ENCODE measurements around the gene SPATA9. TPM values are rescaled to one million over a fixed set of nuclear protein-coding genes. Genes with fewer than 3 reads are reported as not detected.
"Not testable (repeated sequence)": the region's sequence is repeated elsewhere in the genome, so short reads cannot be mapped to it uniquely, and the experiment has no call there.

SPATA9 gene
- polyA plus RNA-seq, 1 of the 3 experiments (the other 2 are of a cell fraction) = 0.07 TPM

DNA sequence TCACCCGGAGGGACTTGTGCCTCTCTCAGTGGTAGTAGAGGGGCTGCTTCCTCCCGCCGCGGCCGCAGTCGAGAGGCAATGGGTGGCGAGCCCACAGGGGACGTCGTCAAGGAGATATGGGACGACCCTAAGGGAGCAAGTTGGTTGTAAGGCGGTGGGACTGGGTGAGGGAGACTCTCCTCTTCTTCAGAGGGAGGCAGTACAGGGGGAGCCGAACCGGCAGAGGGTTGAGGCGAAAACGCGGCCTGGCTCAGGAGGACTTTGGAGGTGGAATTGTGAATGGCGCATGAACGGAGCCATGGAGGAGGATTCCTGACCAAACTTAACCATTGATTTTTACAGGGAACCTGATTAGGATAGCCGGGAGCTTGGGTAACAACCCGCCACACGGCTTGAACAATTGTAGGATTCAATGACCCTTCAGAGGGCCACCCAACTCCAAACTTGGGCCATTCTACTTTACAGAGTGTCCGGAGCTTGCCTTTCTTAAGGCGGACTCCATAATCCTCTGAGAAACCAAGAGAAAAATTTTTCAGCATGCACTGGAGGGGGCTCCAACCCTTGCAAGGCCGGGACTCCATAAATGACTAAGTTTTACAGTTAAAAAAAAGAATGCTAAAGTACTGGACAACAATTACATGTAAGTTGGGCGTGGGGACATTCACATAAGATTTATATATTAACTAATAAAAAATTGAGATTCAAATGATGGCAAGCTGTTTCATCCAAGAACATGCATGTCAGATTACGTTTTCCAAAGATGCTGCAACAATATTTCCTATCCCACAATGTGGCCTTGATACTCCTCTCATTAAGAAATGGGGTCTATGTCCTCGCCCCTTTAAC lies 28.9 kb upstream of the SPATA9 start:
- CTCF ChIA-PET = interaction anchor here (1.1 kb wide), 1 partner anchor 24 kb away, joined by 3 read pairs; no protein-coding TSS in a partner anchor
- H3F3A ChIP-seq (replicated peaks; ENCODE audit: insufficient read depth) = peaks cover 19% of the 10 kb centered on the region
- H3K9me3 ChIP-seq = no peaks in the 10 kb centered on the region
- no peak for DNase-seq
- TF ChIP-seq GATA2 (CRISPR knock-in tag; IDR thresholded peaks at IDR 0.05) (no peak), NRF1 (IDR thresholded peaks at IDR 0.05; ENCODE audit: low read depth, low read length) (no peak), YY1 (IDR thresholded peaks at IDR 0.05; ENCODE audit: low read depth) (no peak), MXI1 (IDR thresholded peaks at IDR 0.05; ENCODE audit: low read depth, low read length) (no peak), RCOR1 (IDR thresholded peaks at IDR 0.05; ENCODE audit: low read length) (no peak), EP300 (IDR thresholded peaks at IDR 0.05; ENCODE audit: borderline replicate concordance in 1 of 2, low read depth in 1 of 2, low read length in 1 of 2) (no peak), NFIC (IDR thresholded peaks at IDR 0.05; ENCODE audit: borderline replicate concordance) (no peak), RXRA (IDR thresholded peaks at IDR 0.05; ENCODE audit: borderline replicate concordance, low read depth) (no peak), MEF2A (IDR thresholded peaks at IDR 0.05; ENCODE audit: borderline replicate concordance, low read depth) (no peak), RFX5 (IDR thresholded peaks at IDR 0.05; ENCODE audit: low read length) (no peak)
- TF ChIP-seq, protein P1, sequence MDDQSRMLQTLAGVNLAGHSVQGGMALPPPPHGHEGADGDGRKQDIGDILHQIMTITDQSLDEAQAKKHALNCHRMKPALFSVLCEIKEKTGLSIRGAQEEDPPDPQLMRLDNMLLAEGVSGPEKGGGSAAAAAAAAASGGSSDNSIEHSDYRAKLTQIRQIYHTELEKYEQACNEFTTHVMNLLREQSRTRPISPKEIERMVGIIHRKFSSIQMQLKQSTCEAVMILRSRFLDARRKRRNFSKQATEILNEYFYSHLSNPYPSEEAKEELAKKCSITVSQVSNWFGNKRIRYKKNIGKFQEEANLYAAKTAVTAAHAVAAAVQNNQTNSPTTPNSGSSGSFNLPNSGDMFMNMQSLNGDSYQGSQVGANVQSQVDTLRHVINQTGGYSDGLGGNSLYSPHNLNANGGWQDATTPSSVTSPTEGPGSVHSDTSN (IDR thresholded peaks at IDR 0.05) = no peak
- TF ChIP-seq, protein P2, sequence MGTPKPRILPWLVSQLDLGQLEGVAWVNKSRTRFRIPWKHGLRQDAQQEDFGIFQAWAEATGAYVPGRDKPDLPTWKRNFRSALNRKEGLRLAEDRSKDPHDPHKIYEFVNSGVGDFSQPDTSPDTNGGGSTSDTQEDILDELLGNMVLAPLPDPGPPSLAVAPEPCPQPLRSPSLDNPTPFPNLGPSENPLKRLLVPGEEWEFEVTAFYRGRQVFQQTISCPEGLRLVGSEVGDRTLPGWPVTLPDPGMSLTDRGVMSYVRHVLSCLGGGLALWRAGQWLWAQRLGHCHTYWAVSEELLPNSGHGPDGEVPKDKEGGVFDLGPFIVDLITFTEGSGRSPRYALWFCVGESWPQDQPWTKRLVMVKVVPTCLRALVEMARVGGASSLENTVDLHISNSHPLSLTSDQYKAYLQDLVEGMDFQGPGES (IDR thresholded peaks at IDR 0.05; ENCODE audit: low read depth, low read length) = no peak
- TF ChIP-seq, protein P3, sequence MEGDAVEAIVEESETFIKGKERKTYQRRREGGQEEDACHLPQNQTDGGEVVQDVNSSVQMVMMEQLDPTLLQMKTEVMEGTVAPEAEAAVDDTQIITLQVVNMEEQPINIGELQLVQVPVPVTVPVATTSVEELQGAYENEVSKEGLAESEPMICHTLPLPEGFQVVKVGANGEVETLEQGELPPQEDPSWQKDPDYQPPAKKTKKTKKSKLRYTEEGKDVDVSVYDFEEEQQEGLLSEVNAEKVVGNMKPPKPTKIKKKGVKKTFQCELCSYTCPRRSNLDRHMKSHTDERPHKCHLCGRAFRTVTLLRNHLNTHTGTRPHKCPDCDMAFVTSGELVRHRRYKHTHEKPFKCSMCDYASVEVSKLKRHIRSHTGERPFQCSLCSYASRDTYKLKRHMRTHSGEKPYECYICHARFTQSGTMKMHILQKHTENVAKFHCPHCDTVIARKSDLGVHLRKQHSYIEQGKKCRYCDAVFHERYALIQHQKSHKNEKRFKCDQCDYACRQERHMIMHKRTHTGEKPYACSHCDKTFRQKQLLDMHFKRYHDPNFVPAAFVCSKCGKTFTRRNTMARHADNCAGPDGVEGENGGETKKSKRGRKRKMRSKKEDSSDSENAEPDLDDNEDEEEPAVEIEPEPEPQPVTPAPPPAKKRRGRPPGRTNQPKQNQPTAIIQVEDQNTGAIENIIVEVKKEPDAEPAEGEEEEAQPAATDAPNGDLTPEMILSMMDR (IDR thresholded peaks at IDR 0.05) = no peak
- TF ChIP-seq, protein P4, sequence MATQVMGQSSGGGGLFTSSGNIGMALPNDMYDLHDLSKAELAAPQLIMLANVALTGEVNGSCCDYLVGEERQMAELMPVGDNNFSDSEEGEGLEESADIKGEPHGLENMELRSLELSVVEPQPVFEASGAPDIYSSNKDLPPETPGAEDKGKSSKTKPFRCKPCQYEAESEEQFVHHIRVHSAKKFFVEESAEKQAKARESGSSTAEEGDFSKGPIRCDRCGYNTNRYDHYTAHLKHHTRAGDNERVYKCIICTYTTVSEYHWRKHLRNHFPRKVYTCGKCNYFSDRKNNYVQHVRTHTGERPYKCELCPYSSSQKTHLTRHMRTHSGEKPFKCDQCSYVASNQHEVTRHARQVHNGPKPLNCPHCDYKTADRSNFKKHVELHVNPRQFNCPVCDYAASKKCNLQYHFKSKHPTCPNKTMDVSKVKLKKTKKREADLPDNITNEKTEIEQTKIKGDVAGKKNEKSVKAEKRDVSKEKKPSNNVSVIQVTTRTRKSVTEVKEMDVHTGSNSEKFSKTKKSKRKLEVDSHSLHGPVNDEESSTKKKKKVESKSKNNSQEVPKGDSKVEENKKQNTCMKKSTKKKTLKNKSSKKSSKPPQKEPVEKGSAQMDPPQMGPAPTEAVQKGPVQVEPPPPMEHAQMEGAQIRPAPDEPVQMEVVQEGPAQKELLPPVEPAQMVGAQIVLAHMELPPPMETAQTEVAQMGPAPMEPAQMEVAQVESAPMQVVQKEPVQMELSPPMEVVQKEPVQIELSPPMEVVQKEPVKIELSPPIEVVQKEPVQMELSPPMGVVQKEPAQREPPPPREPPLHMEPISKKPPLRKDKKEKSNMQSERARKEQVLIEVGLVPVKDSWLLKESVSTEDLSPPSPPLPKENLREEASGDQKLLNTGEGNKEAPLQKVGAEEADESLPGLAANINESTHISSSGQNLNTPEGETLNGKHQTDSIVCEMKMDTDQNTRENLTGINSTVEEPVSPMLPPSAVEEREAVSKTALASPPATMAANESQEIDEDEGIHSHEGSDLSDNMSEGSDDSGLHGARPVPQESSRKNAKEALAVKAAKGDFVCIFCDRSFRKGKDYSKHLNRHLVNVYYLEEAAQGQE (IDR thresholded peaks at IDR 0.05; ENCODE audit: low read depth, low read length) = no peak
- no peaks in the 10 kb centered on the region for H3K79me2 ChIP-seq (ENCODE audit: insufficient read depth)
- H4K20me1 ChIP-seq (ENCODE audit: insufficient read depth) = no peaks in the 10 kb centered on the region
- peak overlapping the region in 1 of 2 experiments; percentile 44; a peak in 3 of 4 replicates for H3K27ac ChIP-seq (ENCODE audit: low read depth in 2 of 2, low read length in 1 of 2)
- H3K4me2 ChIP-seq = 0 out of 2 replicates have a peak overlapping the region, but pooled peaks have one; percentile 4
- no peaks in the 10 kb centered on the region for H3K36me3 ChIP-seq (replicated peaks in 1 of 2; ENCODE audit: control insufficient read depth in 1 of 2, insufficient read depth in 2 of 2, low read length in 1 of 2)
- no peaks in the 10 kb centered on the region for H3K27me3 ChIP-seq (ENCODE audit: insufficient read depth)
- no peaks in the 10 kb centered on the region for H3K9me2 ChIP-seq
- POLR2A ChIA-PET = no interaction called here
- H3K9ac ChIP-seq = no peak overlapping the region
- no peak overlapping the region for H3K4me3 ChIP-seq (ENCODE audit: low read depth in 2 of 2, low read length in 1 of 2)
- WGBS (ENCODE audit: low lambda C conversion rate) = 96% methylated on average over 27 of the region's 27 CpGs
- no peak overlapping the region for H2AFZ ChIP-seq (ENCODE audit: low read depth)
- H3K4me1 ChIP-seq (ENCODE audit: control insufficient read depth in 1 of 2, insufficient read depth in 2 of 2, low read depth in 1 of 2, low read length in 1 of 2) = peaks cover 6 to 11% of the 10 kb centered on the region in 2 experiments; a peak in 2 of 4 replicates

DNA sequence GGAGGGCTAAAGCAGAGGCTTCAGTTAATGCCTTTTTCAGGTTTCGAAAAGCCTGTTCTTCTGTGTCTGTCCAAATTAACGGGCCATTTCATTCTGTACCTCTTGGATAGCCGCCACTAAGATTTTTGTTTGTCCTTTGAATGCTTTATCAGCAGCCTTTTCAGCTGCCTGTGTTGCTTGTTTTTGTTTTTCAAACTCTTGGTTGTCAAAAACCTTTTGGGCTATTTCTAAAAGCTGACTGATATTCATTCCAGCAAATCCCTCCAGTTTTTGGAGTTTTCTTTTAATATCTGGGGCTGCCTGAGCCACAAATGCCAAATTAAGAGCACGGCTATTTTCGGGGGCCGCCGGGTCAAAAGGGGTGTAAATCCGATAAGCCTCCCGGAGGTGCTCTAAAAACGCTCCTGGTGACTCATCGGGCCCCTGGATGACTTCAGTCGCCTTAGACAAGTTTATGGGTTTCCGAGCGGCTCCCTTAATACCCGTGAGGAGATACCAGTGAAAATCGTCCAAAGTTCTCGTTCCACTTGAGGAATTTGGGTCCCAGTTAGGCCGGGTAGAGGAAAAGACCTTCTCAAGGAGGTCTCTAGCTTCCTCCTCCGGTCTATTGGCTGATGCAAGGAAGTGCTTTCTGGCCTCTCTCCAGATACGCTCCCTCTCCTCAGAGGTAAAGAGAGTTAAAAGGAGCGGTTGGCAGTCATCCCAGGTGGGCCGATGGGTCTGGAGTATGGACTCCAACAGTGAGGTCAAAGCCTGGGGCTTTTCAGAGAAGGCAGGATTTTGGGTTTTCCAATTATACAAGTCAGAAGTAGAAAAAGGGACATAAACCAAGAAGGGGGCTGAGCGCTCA lies 28.1 kb upstream of the SPATA9 start:
- H3K27me3 ChIP-seq (ENCODE audit: insufficient read depth); H3K79me2 ChIP-seq (ENCODE audit: insufficient read depth); H3K36me3 ChIP-seq (replicated peaks in 1 of 2; ENCODE audit: control insufficient read depth in 1 of 2, insufficient read depth in 2 of 2, low read length in 1 of 2); CTCF ChIA-PET; H3K9me3 ChIP-seq; DNase-seq; H3K9ac ChIP-seq; H3K4me3 ChIP-seq (ENCODE audit: low read depth in 2 of 2, low read length in 1 of 2); H3K9me2 ChIP-seq; POLR2A ChIA-PET; H3K4me2 ChIP-seq; H2AFZ ChIP-seq (ENCODE audit: low read depth); H3K27ac ChIP-seq (ENCODE audit: low read depth in 2 of 2, low read length in 1 of 2); H4K20me1 ChIP-seq (ENCODE audit: insufficient read depth): not testable (repeated sequence)
- WGBS (ENCODE audit: low lambda C conversion rate) = 94% methylated on average over 23 of the region's 23 CpGs
- peaks cover 6 to 11% of the 10 kb centered on the region in 2 experiments; a peak in 2 of 4 replicates for H3K4me1 ChIP-seq (ENCODE audit: control insufficient read depth in 1 of 2, insufficient read depth in 2 of 2, low read depth in 1 of 2, low read length in 1 of 2)
- peaks cover 19% of the 10 kb centered on the region for H3F3A ChIP-seq (replicated peaks; ENCODE audit: insufficient read depth)
